ENCODE data around the gene SECISBP2L. TPM values are rescaled to one million over a fixed set of nuclear protein-coding genes. Genes with fewer than 3 reads are reported as not detected.

Gene SECISBP2L
- total and polyA plus RNA-seq, 9 of the 15 experiments (the other 6 are each of a cell fraction or from before 2014, with no cell fraction given), result 0.55 to 14.1 (median 10.4) TPM

DNA sequence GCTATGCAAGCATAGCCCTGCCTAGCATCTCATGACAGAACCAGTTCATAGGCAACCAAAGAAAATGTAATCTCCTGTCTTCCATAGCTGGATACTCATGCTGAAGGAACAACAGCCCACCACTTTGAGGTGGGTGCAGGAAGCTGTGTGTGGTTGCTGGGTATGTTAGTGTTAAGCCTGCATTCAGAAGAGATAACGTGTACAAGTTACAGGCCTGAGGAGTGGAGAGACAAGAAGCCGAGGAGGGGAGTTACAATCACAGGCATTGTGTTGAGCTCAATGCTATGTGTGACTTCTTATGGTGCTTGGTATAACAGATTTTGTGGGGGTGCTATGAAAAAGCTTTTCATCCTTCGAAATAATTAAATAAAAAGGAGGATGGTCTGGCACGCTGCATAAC is 42.8 kb upstream of the SECISBP2L start:
- in situ Hi-C loops (cut with MboI), result no loop called here
- Histone ChIP-seq H3K4me1 (replicated peaks in 1 of 2; ENCODE audit: control insufficient read depth in 2 of 2, insufficient read depth in 2 of 2, low read length in 2 of 2) (no peaks in the 10 kb centered on the region), H3K36me3 (ENCODE audit: control insufficient read depth, insufficient read depth, low read length) (no peaks in the 10 kb centered on the region), H3K4me2 (ENCODE audit: insufficient read depth, low read length) (no peak overlapping the region), H2AFZ (ENCODE audit: low read depth, low read length) (no peak overlapping the region), H3K27me3 (ENCODE audit: control insufficient read depth in 2 of 2, insufficient read depth in 2 of 2, low read length in 2 of 2) (no peaks in the 10 kb centered on the region), H3K27ac (ENCODE audit: extremely low read depth, low read depth, low read length) (no peak overlapping the region), H3K4me3 (no peak overlapping the region), H3K9me3 (replicated peaks; ENCODE audit: control insufficient read depth, insufficient read depth, low read depth, low read length) (no peaks in the 10 kb centered on the region), H3K9me1 (ENCODE audit: control insufficient read depth, insufficient read depth, low read length) (no peaks in the 10 kb centered on the region), H3K9ac (ENCODE audit: insufficient read depth in 1 of 2, low read depth in 2 of 2, low read length in 2 of 2) (no peak overlapping the region), H3K79me2 (ENCODE audit: control insufficient read depth, insufficient read depth, low read length) (no peaks in the 10 kb centered on the region), H4K20me1 (replicated peaks; ENCODE audit: control insufficient read depth, insufficient read depth, low read length) (no peaks in the 10 kb centered on the region)
- FAIRE-seq (no peak), DNase-seq (ENCODE audit: extremely low read depth in 1 of 4, low spot score in 3 of 4) (no peak), ATAC-seq (no peak)
- no TSS peak for BruUV-seq (replicated peaks)
- POLR2A ChIA-PET, result interaction anchor here (0.7 kb wide), 1 partner anchor 43 kb away, joined by 3 read pairs; the partner anchor contains the start of gene SECISBP2L
- CTCF ChIA-PET (ENCODE audit: low intra/inter-chr PET ratio), result no interaction called here
- TF ChIP-seq FOSL1 (tag; conservative IDR thresholded peaks at IDR 0.05) (no peak), SPI1 (IDR thresholded peaks at IDR 0.05; ENCODE audit: borderline replicate concordance, low read depth, low read length) (no peak), ELF4 (CRISPR knock-in tag; IDR thresholded peaks at IDR 0.05) (no peak)
- intact Hi-C loops (cut with micrococcal nuclease), result no loop called here
- 50% methylated on average over 4 of the region's 4 CpGs for WGBS (ENCODE audit: insufficient coverage, low coverage, missing lambda C conversion rate)

DNA sequence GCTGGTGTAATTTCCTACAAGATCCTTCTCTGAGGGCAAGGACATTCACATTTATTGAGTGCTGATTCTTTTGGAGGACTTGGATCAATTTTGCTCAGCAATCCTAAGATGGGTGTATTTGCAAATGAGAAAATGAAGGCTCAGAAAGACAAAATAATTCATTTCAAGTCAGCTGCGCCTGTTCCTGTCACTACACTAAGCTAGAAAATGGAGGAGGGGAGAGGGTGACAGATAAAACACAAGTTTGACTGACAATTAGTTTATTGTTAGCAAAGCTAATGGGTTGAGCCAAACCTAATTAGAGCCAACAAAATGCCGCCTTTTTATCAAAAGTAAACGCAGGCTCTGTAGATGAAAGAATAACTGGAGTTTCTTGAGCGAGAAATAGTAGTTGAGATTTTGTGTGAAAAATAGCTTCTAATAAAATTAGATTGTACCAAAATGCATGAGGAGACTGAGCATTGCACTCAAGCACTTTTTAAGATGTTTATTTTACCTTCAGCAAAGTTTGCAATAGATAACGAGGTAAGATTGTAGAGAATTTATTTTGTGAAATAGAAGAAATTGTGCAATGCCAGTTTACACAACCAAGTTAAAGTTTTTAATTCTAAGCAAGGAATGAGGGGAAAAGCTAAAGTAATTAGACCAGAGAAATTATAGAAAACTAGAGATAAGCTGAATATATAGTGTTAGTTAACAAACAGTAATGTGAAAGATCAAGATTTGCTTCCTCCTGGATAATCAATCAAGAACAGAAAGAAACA is 39.6 kb upstream of the SECISBP2L start:
- H3K4me3 ChIP-seq, result no peak overlapping the region
- FAIRE-seq (no peak), ATAC-seq (no peak), DNase-seq (ENCODE audit: extremely low read depth in 1 of 4, low spot score in 3 of 4) (no peak)
- in situ Hi-C loops (cut with MboI), result no loop called here
- H4K20me1 ChIP-seq (replicated peaks; ENCODE audit: control insufficient read depth, insufficient read depth, low read length), result no peaks in the 10 kb centered on the region
- no peaks in the 10 kb centered on the region for H3K79me2 ChIP-seq (ENCODE audit: control insufficient read depth, insufficient read depth, low read length)
- no peaks in the 10 kb centered on the region for H3K9me1 ChIP-seq (ENCODE audit: control insufficient read depth, insufficient read depth, low read length)
- no peak overlapping the region for H3K27ac ChIP-seq (ENCODE audit: extremely low read depth, low read depth, low read length)
- no peak overlapping the region for H3K4me2 ChIP-seq (ENCODE audit: insufficient read depth, low read length)
- H2AFZ ChIP-seq (ENCODE audit: low read depth, low read length), result no peak overlapping the region
- 67% methylated on average over 5 of the region's 5 CpGs for WGBS (ENCODE audit: insufficient coverage, low coverage, missing lambda C conversion rate)
- H3K4me1 ChIP-seq (replicated peaks in 1 of 2; ENCODE audit: control insufficient read depth in 2 of 2, insufficient read depth in 2 of 2, low read length in 2 of 2), result no peaks in the 10 kb centered on the region
- no peak overlapping the region for H3K9ac ChIP-seq (ENCODE audit: insufficient read depth in 1 of 2, low read depth in 2 of 2, low read length in 2 of 2)
- POLR2A ChIA-PET, result no interaction called here
- H3K27me3 ChIP-seq (ENCODE audit: control insufficient read depth in 2 of 2, insufficient read depth in 2 of 2, low read length in 2 of 2), result no peaks in the 10 kb centered on the region
- intact Hi-C loops (cut with micrococcal nuclease), result no loop called here
- CTCF ChIA-PET (ENCODE audit: low intra/inter-chr PET ratio), result no interaction called here
- H3K36me3 ChIP-seq (ENCODE audit: control insufficient read depth, insufficient read depth, low read length), result no peaks in the 10 kb centered on the region
- no TSS peak for BruUV-seq (replicated peaks)
- no peaks in the 10 kb centered on the region for H3K9me3 ChIP-seq (replicated peaks; ENCODE audit: control insufficient read depth, insufficient read depth, low read depth, low read length)
- no peak for TF ChIP-seq KDM4B (IDR thresholded peaks at IDR 0.05; ENCODE audit: borderline replicate concordance in 2 of 2, low read depth in 1 of 2)
- TF ChIP-seq ZBED1 (IDR thresholded peaks at IDR 0.05), result no peak
- TF ChIP-seq PURB (CRISPR knock-in tag; IDR thresholded peaks at IDR 0.05; ENCODE audit: low read depth), result no peak
- no peak for TF ChIP-seq ZNF551 (CRISPR knock-in tag; IDR thresholded peaks at IDR 0.05)
- TF ChIP-seq, protein P1, sequence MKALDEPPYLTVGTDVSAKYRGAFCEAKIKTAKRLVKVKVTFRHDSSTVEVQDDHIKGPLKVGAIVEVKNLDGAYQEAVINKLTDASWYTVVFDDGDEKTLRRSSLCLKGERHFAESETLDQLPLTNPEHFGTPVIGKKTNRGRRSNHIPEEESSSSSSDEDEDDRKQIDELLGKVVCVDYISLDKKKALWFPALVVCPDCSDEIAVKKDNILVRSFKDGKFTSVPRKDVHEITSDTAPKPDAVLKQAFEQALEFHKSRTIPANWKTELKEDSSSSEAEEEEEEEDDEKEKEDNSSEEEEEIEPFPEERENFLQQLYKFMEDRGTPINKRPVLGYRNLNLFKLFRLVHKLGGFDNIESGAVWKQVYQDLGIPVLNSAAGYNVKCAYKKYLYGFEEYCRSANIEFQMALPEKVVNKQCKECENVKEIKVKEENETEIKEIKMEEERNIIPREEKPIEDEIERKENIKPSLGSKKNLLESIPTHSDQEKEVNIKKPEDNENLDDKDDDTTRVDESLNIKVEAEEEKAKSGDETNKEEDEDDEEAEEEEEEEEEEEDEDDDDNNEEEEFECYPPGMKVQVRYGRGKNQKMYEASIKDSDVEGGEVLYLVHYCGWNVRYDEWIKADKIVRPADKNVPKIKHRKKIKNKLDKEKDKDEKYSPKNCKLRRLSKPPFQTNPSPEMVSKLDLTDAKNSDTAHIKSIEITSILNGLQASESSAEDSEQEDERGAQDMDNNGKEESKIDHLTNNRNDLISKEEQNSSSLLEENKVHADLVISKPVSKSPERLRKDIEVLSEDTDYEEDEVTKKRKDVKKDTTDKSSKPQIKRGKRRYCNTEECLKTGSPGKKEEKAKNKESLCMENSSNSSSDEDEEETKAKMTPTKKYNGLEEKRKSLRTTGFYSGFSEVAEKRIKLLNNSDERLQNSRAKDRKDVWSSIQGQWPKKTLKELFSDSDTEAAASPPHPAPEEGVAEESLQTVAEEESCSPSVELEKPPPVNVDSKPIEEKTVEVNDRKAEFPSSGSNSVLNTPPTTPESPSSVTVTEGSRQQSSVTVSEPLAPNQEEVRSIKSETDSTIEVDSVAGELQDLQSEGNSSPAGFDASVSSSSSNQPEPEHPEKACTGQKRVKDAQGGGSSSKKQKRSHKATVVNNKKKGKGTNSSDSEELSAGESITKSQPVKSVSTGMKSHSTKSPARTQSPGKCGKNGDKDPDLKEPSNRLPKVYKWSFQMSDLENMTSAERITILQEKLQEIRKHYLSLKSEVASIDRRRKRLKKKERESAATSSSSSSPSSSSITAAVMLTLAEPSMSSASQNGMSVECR (CRISPR knock-in tag; IDR thresholded peaks at IDR 0.05), result no peak
- TF ChIP-seq, protein P2, sequence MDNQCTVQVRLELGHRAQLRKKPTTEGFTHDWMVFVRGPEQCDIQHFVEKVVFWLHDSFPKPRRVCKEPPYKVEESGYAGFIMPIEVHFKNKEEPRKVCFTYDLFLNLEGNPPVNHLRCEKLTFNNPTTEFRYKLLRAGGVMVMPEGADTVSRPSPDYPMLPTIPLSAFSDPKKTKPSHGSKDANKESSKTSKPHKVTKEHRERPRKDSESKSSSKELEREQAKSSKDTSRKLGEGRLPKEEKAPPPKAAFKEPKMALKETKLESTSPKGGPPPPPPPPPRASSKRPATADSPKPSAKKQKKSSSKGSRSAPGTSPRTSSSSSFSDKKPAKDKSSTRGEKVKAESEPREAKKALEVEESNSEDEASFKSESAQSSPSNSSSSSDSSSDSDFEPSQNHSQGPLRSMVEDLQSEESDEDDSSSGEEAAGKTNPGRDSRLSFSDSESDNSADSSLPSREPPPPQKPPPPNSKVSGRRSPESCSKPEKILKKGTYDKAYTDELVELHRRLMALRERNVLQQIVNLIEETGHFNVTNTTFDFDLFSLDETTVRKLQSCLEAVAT (IDR thresholded peaks at IDR 0.05), result no peak
- TF ChIP-seq CBX1 (IDR thresholded peaks at IDR 0.05; ENCODE audit: low read depth), result no peak
